Measurements from ENCODE around the gene SEC23B. TPM values are rescaled to one million over a fixed set of nuclear protein-coding genes. Genes with fewer than 3 reads are reported as not detected.
A peak's percentile ranks its signal among the peaks of the same experiment; 100 is the strongest.

SEC23B gene
- total RNA-seq, 1 donor from 2014 or later: 50.8 TPM

DNA sequence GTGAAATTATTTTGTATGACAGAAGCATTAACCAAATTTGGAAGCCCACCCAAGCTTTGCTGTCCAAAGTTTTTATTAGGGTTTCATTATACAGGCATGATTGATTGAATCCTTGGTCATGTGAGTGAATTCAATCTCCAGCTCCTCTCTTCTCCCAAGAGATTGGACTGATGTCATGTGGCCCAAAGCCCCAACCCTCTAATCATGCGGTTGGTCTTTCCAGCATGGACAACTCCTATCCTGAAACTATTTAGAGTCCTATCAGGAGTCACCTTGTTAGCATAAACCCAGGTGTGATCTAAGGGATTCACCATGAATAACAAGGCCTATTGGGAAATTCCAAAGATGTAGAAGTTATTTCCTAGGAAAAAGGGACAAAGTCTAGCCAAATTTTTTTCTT is 29.9 kb upstream of the SEC23B start:
- Mint-ChIP-seq H3K4me3 (no peak overlapping the region), H3K27ac (no peak overlapping the region), H3K27me3 (no peaks in the 10 kb centered on the region), H3K9me3 (no peaks in the 10 kb centered on the region), H3K36me3 (peaks cover 29% of the 10 kb centered on the region), H3K4me1 (ENCODE audit: unreplicated experiment) (no peaks in the 10 kb centered on the region)
- DNase-seq (ENCODE audit: extremely low spot score, unreplicated experiment): no peak
- no peak for TF ChIP-seq CTCF (conservative IDR thresholded peaks at IDR 0.05)

- Mint-ChIP-seq H3K27ac (no peak overlapping the region), H3K9me3 (no peaks in the 10 kb centered on the region), H3K4me3 (no peak overlapping the region), H3K27me3 (no peaks in the 10 kb centered on the region), H3K4me1 (ENCODE audit: unreplicated experiment) (no peaks in the 10 kb centered on the region), H3K36me3 (peaks cover 35% of the 10 kb centered on the region)
- no peak for TF ChIP-seq CTCF (conservative IDR thresholded peaks at IDR 0.05)
- no peak for DNase-seq (ENCODE audit: extremely low spot score, unreplicated experiment)
Observed at GRCh38 chr20:18481596-18481995, 26.1 kb upstream of the SEC23B start.

- Mint-ChIP-seq H3K4me3 (no peak overlapping the region), H3K27me3 (no peaks in the 10 kb centered on the region), H3K9me3 (no peaks in the 10 kb centered on the region), H3K36me3 (peaks cover 29% of the 10 kb centered on the region), H3K27ac (no peak overlapping the region), H3K4me1 (ENCODE audit: unreplicated experiment) (peaks cover under 1% of the 10 kb centered on the region)
- DNase-seq (ENCODE audit: extremely low spot score, unreplicated experiment): no peak
- TF ChIP-seq CTCF (conservative IDR thresholded peaks at IDR 0.05): no peak
Observed at GRCh38 chr20:18488301-18488700, 19.4 kb upstream of the SEC23B start.

DNA sequence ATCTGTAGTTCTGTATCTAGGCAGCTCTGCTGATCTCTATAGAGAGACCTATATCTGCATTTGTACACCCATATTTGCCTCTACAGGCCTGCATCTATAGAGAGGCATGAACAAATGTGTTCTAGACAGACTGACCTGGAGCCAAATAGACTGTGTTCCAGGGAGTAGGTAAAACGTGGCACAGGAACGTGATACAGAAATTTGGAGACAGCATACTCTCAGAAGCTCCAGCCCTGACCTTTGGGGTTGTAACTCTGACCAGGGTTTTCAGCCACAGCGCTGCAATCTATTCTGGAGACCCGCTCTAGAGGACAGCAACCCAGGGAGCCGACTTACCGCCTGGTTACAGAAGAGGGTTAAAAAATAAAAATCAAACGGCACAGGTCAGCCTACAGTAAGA is 11.7 kb upstream of the SEC23B start:
- H3K4me1 Mint-ChIP-seq (ENCODE audit: unreplicated experiment): peaks cover 12% of the 10 kb centered on the region
- H3K27me3 Mint-ChIP-seq: no peaks in the 10 kb centered on the region
- no peaks in the 10 kb centered on the region for H3K9me3 Mint-ChIP-seq
- H3K4me3 Mint-ChIP-seq: peak overlapping the region; percentile 99
- no peak for TF ChIP-seq CTCF (conservative IDR thresholded peaks at IDR 0.05)
- DNase-seq (ENCODE audit: extremely low spot score, unreplicated experiment): no peak
- peaks cover 9% of the 10 kb centered on the region for H3K36me3 Mint-ChIP-seq
- peak overlapping the region; percentile 78 for H3K27ac Mint-ChIP-seq

- no peaks in the 10 kb centered on the region for H3K9me3 Mint-ChIP-seq
- DNase-seq (ENCODE audit: extremely low spot score, unreplicated experiment): peak; percentile 87
- TF ChIP-seq CTCF (conservative IDR thresholded peaks at IDR 0.05): no peak
- H3K4me1 Mint-ChIP-seq (ENCODE audit: unreplicated experiment): peaks cover 12% of the 10 kb centered on the region
- H3K36me3 Mint-ChIP-seq: peaks cover 9% of the 10 kb centered on the region
- H3K4me3 Mint-ChIP-seq: peak within 1 kb of the TSS; percentile 99
- H3K27me3 Mint-ChIP-seq: peaks cover 3% of the 10 kb centered on the region
- H3K27ac Mint-ChIP-seq: peak within 1 kb of the TSS; percentile 78
Observed at GRCh38 chr20:18496740-18497592, 10.8 kb upstream of the SEC23B start, which contains the start of gene RBBP9. Gene RBBP9, minus strand, starts transcription at chr20:18497225. Its CDS starts 58 bp downstream, at chr20:18497167.
